Effector CD8-positive, alpha-beta T cell (primary cell): Measurements from ENCODE around the gene PAPPA2.

Experiments
- DNase-seq: peaks from one replicate; lab custom pipeline; 2025; lab: John Stamatoyannopoulos, UW

The PAPPA2 gene

GRCh38 chr1:176767714-176768136, 304.8 kb downstream of the PAPPA2 start:
- DNase-seq, result no peak

- DNase-seq, result no peak
Measured at GRCh38 chr1:176768532-176768931, 305.6 kb downstream of the PAPPA2 start.

- DNase-seq, result no peak
Measured at GRCh38 chr1:176770066-176770465, 307.1 kb downstream of the PAPPA2 start.

GRCh38 chr1:176773038-176773437, 310.1 kb downstream of the PAPPA2 start:
- DNase-seq, result no peak

- DNase-seq, result no peak
Measured at GRCh38 chr1:176774224-176774623, 311.2 kb downstream of the PAPPA2 start.

- no peak for DNase-seq
Measured at GRCh38 chr1:176775378-176775777, 312.4 kb downstream of the PAPPA2 start.

GRCh38 chr1:176775996-176776395, 313.0 kb downstream of the PAPPA2 start:
- no peak for DNase-seq

- no peak for DNase-seq
Measured at GRCh38 chr1:176778056-176778455, 315.1 kb downstream of the PAPPA2 start.

- DNase-seq, result no peak
Measured at GRCh38 chr1:176779992-176780328, 317.0 kb downstream of the PAPPA2 start.

GRCh38 chr1:176783309-176783708, 320.3 kb downstream of the PAPPA2 start:
- no peak for DNase-seq

GRCh38 chr1:176785056-176785455, 322.1 kb downstream of the PAPPA2 start:
- DNase-seq, result no peak

- no peak for DNase-seq
Measured at GRCh38 chr1:176785791-176786190, 322.8 kb downstream of the PAPPA2 start.

- DNase-seq, result no peak
Measured at GRCh38 chr1:176786274-176786673, 323.3 kb downstream of the PAPPA2 start.

- DNase-seq, result no peak
Measured at GRCh38 chr1:176789571-176790090, 326.7 kb downstream of the PAPPA2 start.

GRCh38 chr1:176790786-176791185, 327.8 kb downstream of the PAPPA2 start:
- no peak for DNase-seq

- DNase-seq, result no peak
Measured at GRCh38 chr1:176791906-176792305, 328.9 kb downstream of the PAPPA2 start.

GRCh38 chr1:176794897-176795508, 332.0 kb downstream of the PAPPA2 start:
- no peak for DNase-seq

GRCh38 chr1:176795929-176796328, 333.0 kb downstream of the PAPPA2 start:
- no peak for DNase-seq

GRCh38 chr1:176796583-176796982, 333.6 kb downstream of the PAPPA2 start:
- no peak for DNase-seq

- no peak for DNase-seq
Measured at GRCh38 chr1:176799327-176799726, 336.4 kb downstream of the PAPPA2 start.

- DNase-seq, result no peak
Measured at GRCh38 chr1:176800978-176801513, 338.1 kb downstream of the PAPPA2 start.

GRCh38 chr1:176801514-176802020, 338.6 kb downstream of the PAPPA2 start:
- no peak for DNase-seq

- no peak for DNase-seq
Measured at GRCh38 chr1:176802316-176802715, 339.3 kb downstream of the PAPPA2 start.

GRCh38 chr1:176803042-176803441, 340.1 kb downstream of the PAPPA2 start:
- DNase-seq, result no peak
